GM12878 (cell line): ENCODE measurements around the gene SYNGR4. TPM values are rescaled to one million over a fixed set of nuclear protein-coding genes. Genes with fewer than 3 reads are reported as not detected.

ENCODE experiments used
- BCL11A ChIP-seq: IDR thresholded peaks from 2 replicates; pipeline ENCODE4 v1.6.1; 2011; ENCODE audit warnings: low read depth, low read length
- CBFB ChIP-seq: IDR thresholded peaks from 2 replicates; pipeline ENCODE4 v1.6.1; 2016; ENCODE audit warnings: antibody characterized with exemption, low read depth
- CBX5 ChIP-seq: sonication (generic); IDR thresholded peaks from 2 replicates; pipeline ENCODE4 v1.6.1; 2016; ENCODE audit warnings: low read depth, moderate library complexity, mild to moderate bottlenecking, inconsistent platforms
- CEBPZ ChIP-seq: fragments of 150-350 bp; IDR thresholded peaks from 2 replicates; pipeline ENCODE4 v1.6.1; 2016; ENCODE audit warnings: low read depth, low read length
- CHD1 ChIP-seq: IDR thresholded peaks from 2 replicates; pipeline ENCODE4 v1.6.1; 2012; ENCODE audit warnings: low read depth, low read length, improper control_type of control experiment
- IKZF1 ChIP-seq: fragments of 450-650 bp; conservative IDR thresholded peaks from 2 replicates; pipeline ENCODE4 v1.6.1; 2017; ENCODE audit warnings: antibody characterized with exemption, mild to moderate bottlenecking
- IRF3 ChIP-seq: fragments of 450-650 bp; IDR thresholded peaks from 2 replicates; pipeline ENCODE4 v1.6.1; 2014; ENCODE audit warnings: mild to moderate bottlenecking
- IRF5 ChIP-seq: fragments of 450-650 bp; IDR thresholded peaks from 2 replicates; pipeline ENCODE4 v1.6.1; 2017; ENCODE audit warnings: borderline replicate concordance
- KLF5 ChIP-seq: fragments of 450-650 bp; IDR thresholded peaks from 2 replicates; pipeline ENCODE4 v1.6.1; 2014; ENCODE audit warnings: mild to moderate bottlenecking; ENCODE audit not compliant: partially characterized antibody
- MXI1 ChIP-seq: fragments of 150-350 bp; IDR thresholded peaks from 2 replicates; pipeline ENCODE4 v1.6.1; 2011; ENCODE audit warnings: low read depth, mild to moderate bottlenecking, inconsistent platforms, low read length, improper control_type of control experiment
- NFXL1 ChIP-seq: fragments of 450-650 bp; IDR thresholded peaks from 2 replicates; pipeline ENCODE4 v1.6.1; 2017; ENCODE audit warnings: antibody characterized with exemption, mild to moderate bottlenecking, borderline replicate concordance
- PML ChIP-seq: IDR thresholded peaks from 2 replicates; pipeline ENCODE4 v1.6.1; 2012; ENCODE audit warnings: low read length, inconsistent platforms
- RELB ChIP-seq: fragments of 450-650 bp; IDR thresholded peaks from 2 replicates; pipeline ENCODE4 v1.6.1; 2017; ENCODE audit warnings: low read depth, mild to moderate bottlenecking, moderate library complexity
- TAF1 ChIP-seq: IDR thresholded peaks from 2 replicates; pipeline ENCODE4 v1.6.1; 2011; ENCODE audit warnings: mild to moderate bottlenecking, low read depth, low read length, borderline replicate concordance
- YY1 ChIP-seq: IDR thresholded peaks from 2 replicates; pipeline ENCODE4 v1.6.1; 2011; ENCODE audit warnings: low read depth, mild to moderate bottlenecking, low read length
- ZBTB33 ChIP-seq: fragments of 450-650 bp; IDR thresholded peaks from 2 replicates; pipeline ENCODE4 v1.6.1; 2017; ENCODE audit warnings: mild to moderate bottlenecking
- ZNF622 ChIP-seq: fragments of 450-650 bp; IDR thresholded peaks from 2 replicates; pipeline ENCODE4 v1.6.1; 2017; ENCODE audit warnings: mild to moderate bottlenecking, inconsistent platforms
- polyA plus RNA-seq, 11 experiments: library from polyadenylated mRNA; depleted of rRNA in 4 of 11; unstranded in 6 of 11; stranded (reverse) in 5 of 11; fragments of >200 nt; fragmentation: Nextera tagmentation in 4 of 11; fragmentation: Illumina TruSeq in 1 of 11; extraction: Ambion mirVana in 4 of 11; extraction: Trizol in 1 of 11; gene quantifications; 1 replicate in 1 of 11; 2 replicates in 10 of 11; pipeline versions ENCODE4 v1.2.1 to v1.2.3, GENCODE V29; 2011 to 2016; ENCODE audit warnings: inconsistent platforms in 2 of 11, missing spikeins in 2 of 11, low read depth in 1 of 11
- total RNA-seq, 4 experiments: library from RNA; depleted of rRNA in 3 of 4; stranded (reverse); fragments of >200 nt in 3 of 4; fragmentation: Illumina TruSeq in 1 of 4; extraction: Trizol in 1 of 4; gene quantifications; 2 replicates each; pipeline versions ENCODE4 v1.2.1 to v1.2.3, GENCODE V29; 2013 to 2021

SYNGR4 gene
- total and polyA plus RNA-seq, 10 of the 15 experiments (the other 5 are each of a cell fraction or from before 2014, with no cell fraction given) = 0.08 to 0.72 (median 0.17) TPM; not detected in 6

GRCh38 chr19:48363810-48364597, at the start of gene SYNGR4, which contains the start of gene TMEM143 (continued):
- TF ChIP-seq YY1 (0 out of 2 replicates have a peak, but pooled peaks have one; percentile 50), BCL11A (no peak), IKZF1 (peak; percentile 100), IRF5 (no peak), CEBPZ (no peak), PML (no peak), MXI1 (peak; percentile 80; the same call in 1 of the 2 replicates), ZNF622 (no peak), IRF3 (no peak), TAF1 (peak; percentile 24; the same call in 1 of the 2 replicates), NFXL1 (no peak), RELB (peak; percentile 40; the same call in 1 of the 2 replicates), KLF5 (peak; percentile 35), CBFB (peak; percentile 70), ZBTB33 (no peak), CHD1 (no peak), CBX5 (no peak)
